ENCODE data around the gene MAMDC4.

Gene MAMDC4

GRCh38 chr9:136890661-136891060 is 38.5 kb downstream of the MAMDC4 start:
- no peak for DNase-seq (ENCODE audit: low read depth)

GRCh38 chr9:136896027-136896426 is 43.9 kb downstream of the MAMDC4 start:
- no peak for DNase-seq (ENCODE audit: low read depth)

GRCh38 chr9:136898483-136899100 is 46.4 kb downstream of the MAMDC4 start:
- no peak for DNase-seq (ENCODE audit: low read depth)

GRCh38 chr9:136899196-136899595 is 47.0 kb downstream of the MAMDC4 start:
- DNase-seq (ENCODE audit: low read depth), result no peak

- DNase-seq (ENCODE audit: low read depth), result no peak
Observed at GRCh38 chr9:136900556-136900955, 48.4 kb downstream of the MAMDC4 start.

- DNase-seq (ENCODE audit: low read depth), result no peak
Observed at GRCh38 chr9:136900988-136901515, 48.9 kb downstream of the MAMDC4 start.

- peak; percentile 62 for DNase-seq (ENCODE audit: low read depth)
Observed at GRCh38 chr9:136901516-136902258, 49.5 kb downstream of the MAMDC4 start.

GRCh38 chr9:136902259-136902821 is 50.2 kb downstream of the MAMDC4 start:
- peak; percentile 63 for DNase-seq (ENCODE audit: low read depth)

GRCh38 chr9:136903041-136903554 is 51.0 kb downstream of the MAMDC4 start:
- no peak for DNase-seq (ENCODE audit: low read depth)

GRCh38 chr9:136906266-136906665 is 54.1 kb downstream of the MAMDC4 start:
- DNase-seq (ENCODE audit: low read depth), result no peak

GRCh38 chr9:136907011-136907914 is 55.1 kb downstream of the MAMDC4 start:
- no peak for DNase-seq (ENCODE audit: low read depth)

All from stimulated activated CD8-positive, alpha-beta memory T cell treated with anti-CD3 and anti-CD28 coated beads, Interleukin-12 subunit alpha, Interleukin-12 subunit beta, amount 100 ng/mL, for 4 hours (primary cell).